Endothelial cell of coronary artery (primary cell): Measurements from ENCODE around the gene QRSL1. TPM values are rescaled to one million over a fixed set of nuclear protein-coding genes. Genes with fewer than 3 reads are reported as not detected.

Experiments
- total RNA-seq: library from RNA; depleted of rRNA; stranded (reverse); fragments of >200 nt; gene quantifications from 2 replicates; pipeline ENCODE4 v1.2.3, GENCODE V29; 2014

Gene QRSL1, protein sequence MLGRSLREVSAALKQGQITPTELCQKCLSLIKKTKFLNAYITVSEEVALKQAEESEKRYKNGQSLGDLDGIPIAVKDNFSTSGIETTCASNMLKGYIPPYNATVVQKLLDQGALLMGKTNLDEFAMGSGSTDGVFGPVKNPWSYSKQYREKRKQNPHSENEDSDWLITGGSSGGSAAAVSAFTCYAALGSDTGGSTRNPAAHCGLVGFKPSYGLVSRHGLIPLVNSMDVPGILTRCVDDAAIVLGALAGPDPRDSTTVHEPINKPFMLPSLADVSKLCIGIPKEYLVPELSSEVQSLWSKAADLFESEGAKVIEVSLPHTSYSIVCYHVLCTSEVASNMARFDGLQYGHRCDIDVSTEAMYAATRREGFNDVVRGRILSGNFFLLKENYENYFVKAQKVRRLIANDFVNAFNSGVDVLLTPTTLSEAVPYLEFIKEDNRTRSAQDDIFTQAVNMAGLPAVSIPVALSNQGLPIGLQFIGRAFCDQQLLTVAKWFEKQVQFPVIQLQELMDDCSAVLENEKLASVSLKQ
- 9.5 and 10.4 TPM in 2 replicates for total RNA-seq

DNA sequence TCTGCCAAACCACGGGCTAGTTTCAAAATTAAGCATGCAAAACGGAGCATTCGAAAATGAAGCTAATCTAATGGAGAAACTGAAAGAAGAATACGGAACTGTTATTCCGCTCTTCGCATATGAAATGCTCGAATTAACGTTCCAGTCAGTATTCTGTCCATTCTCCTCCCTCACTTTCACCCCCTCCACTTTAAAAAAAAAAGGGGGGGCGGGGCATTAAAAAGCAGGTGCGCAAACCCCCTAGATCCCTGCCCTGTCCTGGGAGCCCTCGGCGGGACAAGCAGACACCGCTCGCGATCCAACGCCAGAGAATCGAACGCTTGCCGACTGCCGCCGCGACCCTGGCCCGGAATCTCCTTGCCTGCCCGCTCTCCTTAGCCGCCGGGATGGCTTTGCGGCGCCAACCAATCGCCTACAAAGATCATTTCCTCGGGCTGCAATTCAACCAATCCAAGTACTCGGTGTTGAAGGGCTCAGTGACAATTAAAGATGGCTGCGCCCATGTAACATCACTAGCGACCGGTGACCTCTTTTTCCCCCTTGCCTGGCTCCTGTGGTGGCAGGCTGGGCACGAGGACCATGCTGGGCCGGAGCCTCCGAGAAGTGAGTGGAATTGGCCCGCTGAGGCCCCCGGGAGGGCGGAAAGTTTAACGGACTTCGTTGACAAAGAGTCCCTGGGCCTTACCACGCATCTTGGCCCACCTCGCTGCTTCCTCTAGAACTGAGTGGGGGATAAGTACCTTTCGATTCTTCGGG, at the start of gene QRSL1, which contains the start of gene RTN4IP1:
Gene QRSL1, plus strand, starts transcription at position 476 of the 756 bp plus-strand sequence. Its CDS starts 104 bp downstream, at position 580.
Gene RTN4IP1, minus strand, starts transcription at position 396 of the 756 bp plus-strand sequence. CDS start 477 bp downstream, outside the sequence.

Other genes starting within 250 kb of the QRSL1 start
- 4.6 and 6.0 TPM in 2 replicates for gene RTN4IP1, start 80 bp upstream of the QRSL1 start, total RNA-seq